ENCODE measurements around the gene CFAP74. TPM values are rescaled to one million over a fixed set of nuclear protein-coding genes. Genes with fewer than 3 reads are reported as not detected.

Gene CFAP74
- total RNA-seq, 1 donor from 2014 or later = under 0.01 TPM

GRCh38 chr1:1963570-1963969, 40.0 kb downstream of the CFAP74 start:
- Histone ChIP-seq H3K9ac (ENCODE audit: low read depth in 1 of 3, low read length in 3 of 3) (no peak overlapping the region), H3K36me3 (ENCODE audit: control insufficient read depth in 3 of 3, insufficient read depth in 3 of 3, low read length in 3 of 3) (no peaks in the 10 kb centered on the region), H3K9me3 (ENCODE audit: control insufficient read depth in 3 of 3, low read length in 3 of 3) (no peaks in the 10 kb centered on the region), H3K27ac (ENCODE audit: low read depth, low read length) (no peak overlapping the region), H3K27me3 (ENCODE audit: control insufficient read depth in 3 of 3, insufficient read depth in 3 of 3, low read length in 3 of 3) (peaks cover 54 to 85% (median 73%) of the 10 kb centered on the region in 3 donors), H3K4me1 (ENCODE audit: control insufficient read depth in 3 of 3, insufficient read depth in 3 of 3, low read length in 3 of 3) (peaks cover 2 to 7% (median 4%) of the 10 kb centered on the region in 3 donors), H3K4me3 (ENCODE audit: low read length in 3 of 3) (no peak overlapping the region)

GRCh38 chr1:1962752-1963151, 40.8 kb downstream of the CFAP74 start:
- Histone ChIP-seq H3K27ac (ENCODE audit: low read depth, low read length) (no peak overlapping the region), H3K9me3 (ENCODE audit: control insufficient read depth in 3 of 3, low read length in 3 of 3) (no peaks in the 10 kb centered on the region), H3K36me3 (ENCODE audit: control insufficient read depth in 3 of 3, insufficient read depth in 3 of 3, low read length in 3 of 3) (no peaks in the 10 kb centered on the region), H3K4me1 (ENCODE audit: control insufficient read depth in 3 of 3, insufficient read depth in 3 of 3, low read length in 3 of 3) (peaks cover 2 to 7% (median 4%) of the 10 kb centered on the region in 3 donors), H3K4me3 (ENCODE audit: low read length in 3 of 3) (no peak overlapping the region), H3K9ac (ENCODE audit: low read depth in 1 of 3, low read length in 3 of 3) (no peak overlapping the region), H3K27me3 (ENCODE audit: control insufficient read depth in 3 of 3, insufficient read depth in 3 of 3, low read length in 3 of 3) (peaks cover 54 to 85% (median 76%) of the 10 kb centered on the region in 3 donors)

- peaks cover 2 to 7% (median 4%) of the 10 kb centered on the region in 3 donors for H3K4me1 ChIP-seq (ENCODE audit: control insufficient read depth in 3 of 3, insufficient read depth in 3 of 3, low read length in 3 of 3)
- no peak overlapping the region for H3K27ac ChIP-seq (ENCODE audit: low read depth, low read length)
- peaks cover 66 to 86% (median 77%) of the 10 kb centered on the region in 3 donors for H3K27me3 ChIP-seq (ENCODE audit: control insufficient read depth in 3 of 3, insufficient read depth in 3 of 3, low read length in 3 of 3)
- H3K36me3 ChIP-seq (ENCODE audit: control insufficient read depth in 3 of 3, insufficient read depth in 3 of 3, low read length in 3 of 3) = no peaks in the 10 kb centered on the region
- H3K9me3 ChIP-seq (ENCODE audit: control insufficient read depth in 3 of 3, low read length in 3 of 3) = no peaks in the 10 kb centered on the region
- no peak overlapping the region for H3K9ac ChIP-seq (ENCODE audit: low read depth in 1 of 3, low read length in 3 of 3)
- H3K4me3 ChIP-seq (ENCODE audit: low read length in 3 of 3) = no peak overlapping the region
These were observed 42.9 kb downstream of the CFAP74 start for GRCh38 chr1:1960480-1961196.

GRCh38 chr1:1959840-1960479, 43.6 kb downstream of the CFAP74 start:
- peaks cover 64 to 81% (median 74%) of the 10 kb centered on the region in 3 donors for H3K27me3 ChIP-seq (ENCODE audit: control insufficient read depth in 3 of 3, insufficient read depth in 3 of 3, low read length in 3 of 3)

GRCh38 chr1:1959459-1959839, 44.1 kb downstream of the CFAP74 start:
- H3K9me3 ChIP-seq (ENCODE audit: control insufficient read depth in 3 of 3, low read length in 3 of 3) = no peaks in the 10 kb centered on the region
- H3K9ac ChIP-seq (ENCODE audit: low read depth in 1 of 3, low read length in 3 of 3) = no peak overlapping the region
- H3K27ac ChIP-seq (ENCODE audit: low read depth, low read length) = no peak overlapping the region
- no peaks in the 10 kb centered on the region for H3K36me3 ChIP-seq (ENCODE audit: control insufficient read depth in 3 of 3, insufficient read depth in 3 of 3, low read length in 3 of 3)
- H3K27me3 ChIP-seq (ENCODE audit: control insufficient read depth in 3 of 3, insufficient read depth in 3 of 3, low read length in 3 of 3) = peaks cover 60 to 77% (median 72%) of the 10 kb centered on the region in 3 donors
- peaks cover 2 to 7% (median 4%) of the 10 kb centered on the region in 3 donors for H3K4me1 ChIP-seq (ENCODE audit: control insufficient read depth in 3 of 3, insufficient read depth in 3 of 3, low read length in 3 of 3)
- H3K4me3 ChIP-seq (ENCODE audit: low read length in 3 of 3) = no peak overlapping the region

More at GRCh38 chr1:1959840-1960479, 43.6 kb downstream of the CFAP74 start:
- H3K27ac ChIP-seq (ENCODE audit: low read depth, low read length) = no peak overlapping the region
- H3K9me3 ChIP-seq (ENCODE audit: control insufficient read depth in 3 of 3, low read length in 3 of 3) = no peaks in the 10 kb centered on the region
- peaks cover 2 to 7% (median 4%) of the 10 kb centered on the region in 3 donors for H3K4me1 ChIP-seq (ENCODE audit: control insufficient read depth in 3 of 3, insufficient read depth in 3 of 3, low read length in 3 of 3)
- no peak overlapping the region for H3K4me3 ChIP-seq (ENCODE audit: low read length in 3 of 3)
- H3K36me3 ChIP-seq (ENCODE audit: control insufficient read depth in 3 of 3, insufficient read depth in 3 of 3, low read length in 3 of 3) = no peaks in the 10 kb centered on the region
- no peak overlapping the region for H3K9ac ChIP-seq (ENCODE audit: low read depth in 1 of 3, low read length in 3 of 3)

- no peak overlapping the region for H3K27ac ChIP-seq (ENCODE audit: low read depth, low read length)
- H3K9ac ChIP-seq (ENCODE audit: low read depth in 1 of 3, low read length in 3 of 3) = no peak overlapping the region
- no peak overlapping the region for H3K4me3 ChIP-seq (ENCODE audit: low read length in 3 of 3)
- no peaks in the 10 kb centered on the region for H3K36me3 ChIP-seq (ENCODE audit: control insufficient read depth in 3 of 3, insufficient read depth in 3 of 3, low read length in 3 of 3)
- H3K4me1 ChIP-seq (ENCODE audit: control insufficient read depth in 3 of 3, insufficient read depth in 3 of 3, low read length in 3 of 3) = peaks cover 2 to 7% (median 4%) of the 10 kb centered on the region in 3 donors
- H3K27me3 ChIP-seq (ENCODE audit: control insufficient read depth in 3 of 3, insufficient read depth in 3 of 3, low read length in 3 of 3) = peaks cover 52 to 67% (median 62%) of the 10 kb centered on the region in 3 donors
- no peaks in the 10 kb centered on the region for H3K9me3 ChIP-seq (ENCODE audit: control insufficient read depth in 3 of 3, low read length in 3 of 3)
These were observed 45.5 kb downstream of the CFAP74 start for GRCh38 chr1:1958071-1958541.

GRCh38 chr1:1957533-1957961, 46.0 kb downstream of the CFAP74 start:
- Histone ChIP-seq H3K4me1 (ENCODE audit: control insufficient read depth in 3 of 3, insufficient read depth in 3 of 3, low read length in 3 of 3) (peaks cover 2 to 7% (median 4%) of the 10 kb centered on the region in 3 donors), H3K27me3 (ENCODE audit: control insufficient read depth in 3 of 3, insufficient read depth in 3 of 3, low read length in 3 of 3) (peaks cover 52 to 62% (median 60%) of the 10 kb centered on the region in 3 donors), H3K4me3 (ENCODE audit: low read length in 3 of 3) (no peak overlapping the region), H3K27ac (ENCODE audit: low read depth, low read length) (no peak overlapping the region), H3K9ac (ENCODE audit: low read depth in 1 of 3, low read length in 3 of 3) (no peak overlapping the region), H3K9me3 (ENCODE audit: control insufficient read depth in 3 of 3, low read length in 3 of 3) (no peaks in the 10 kb centered on the region), H3K36me3 (ENCODE audit: control insufficient read depth in 3 of 3, insufficient read depth in 3 of 3, low read length in 3 of 3) (no peaks in the 10 kb centered on the region)

- Histone ChIP-seq H3K4me1 (ENCODE audit: control insufficient read depth in 3 of 3, insufficient read depth in 3 of 3, low read length in 3 of 3) (peaks cover 2 to 7% (median 4%) of the 10 kb centered on the region in 3 donors), H3K9me3 (ENCODE audit: control insufficient read depth in 3 of 3, low read length in 3 of 3) (no peaks in the 10 kb centered on the region), H3K27ac (ENCODE audit: low read depth, low read length) (no peak overlapping the region), H3K36me3 (ENCODE audit: control insufficient read depth in 3 of 3, insufficient read depth in 3 of 3, low read length in 3 of 3) (no peaks in the 10 kb centered on the region), H3K4me3 (ENCODE audit: low read length in 3 of 3) (no peak overlapping the region), H3K27me3 (ENCODE audit: control insufficient read depth in 3 of 3, insufficient read depth in 3 of 3, low read length in 3 of 3) (peaks cover 52 to 61% (median 59%) of the 10 kb centered on the region in 3 donors), H3K9ac (ENCODE audit: low read depth in 1 of 3, low read length in 3 of 3) (no peak overlapping the region)
These were observed 46.7 kb downstream of the CFAP74 start for GRCh38 chr1:1956586-1957532.

GRCh38 chr1:1956101-1956500, 47.5 kb downstream of the CFAP74 start:
- Histone ChIP-seq H3K27me3 (ENCODE audit: control insufficient read depth in 3 of 3, insufficient read depth in 3 of 3, low read length in 3 of 3) (peaks cover 46 to 64% (median 51%) of the 10 kb centered on the region in 3 donors), H3K9me3 (ENCODE audit: control insufficient read depth in 3 of 3, low read length in 3 of 3) (no peaks in the 10 kb centered on the region), H3K4me1 (ENCODE audit: control insufficient read depth in 3 of 3, insufficient read depth in 3 of 3, low read length in 3 of 3) (peaks cover 2 to 7% (median 4%) of the 10 kb centered on the region in 3 donors), H3K9ac (ENCODE audit: low read depth in 1 of 3, low read length in 3 of 3) (no peak overlapping the region), H3K27ac (ENCODE audit: low read depth, low read length) (no peak overlapping the region), H3K4me3 (ENCODE audit: low read length in 3 of 3) (no peak overlapping the region), H3K36me3 (ENCODE audit: control insufficient read depth in 3 of 3, insufficient read depth in 3 of 3, low read length in 3 of 3) (no peaks in the 10 kb centered on the region)
